Measurements from ENCODE around the gene PAFAH2.

The PAFAH2 gene

GRCh38 chr1:26005434-26006105, 7.7 kb upstream of the PAFAH2 start:
- TF ChIP-seq, protein P1, sequence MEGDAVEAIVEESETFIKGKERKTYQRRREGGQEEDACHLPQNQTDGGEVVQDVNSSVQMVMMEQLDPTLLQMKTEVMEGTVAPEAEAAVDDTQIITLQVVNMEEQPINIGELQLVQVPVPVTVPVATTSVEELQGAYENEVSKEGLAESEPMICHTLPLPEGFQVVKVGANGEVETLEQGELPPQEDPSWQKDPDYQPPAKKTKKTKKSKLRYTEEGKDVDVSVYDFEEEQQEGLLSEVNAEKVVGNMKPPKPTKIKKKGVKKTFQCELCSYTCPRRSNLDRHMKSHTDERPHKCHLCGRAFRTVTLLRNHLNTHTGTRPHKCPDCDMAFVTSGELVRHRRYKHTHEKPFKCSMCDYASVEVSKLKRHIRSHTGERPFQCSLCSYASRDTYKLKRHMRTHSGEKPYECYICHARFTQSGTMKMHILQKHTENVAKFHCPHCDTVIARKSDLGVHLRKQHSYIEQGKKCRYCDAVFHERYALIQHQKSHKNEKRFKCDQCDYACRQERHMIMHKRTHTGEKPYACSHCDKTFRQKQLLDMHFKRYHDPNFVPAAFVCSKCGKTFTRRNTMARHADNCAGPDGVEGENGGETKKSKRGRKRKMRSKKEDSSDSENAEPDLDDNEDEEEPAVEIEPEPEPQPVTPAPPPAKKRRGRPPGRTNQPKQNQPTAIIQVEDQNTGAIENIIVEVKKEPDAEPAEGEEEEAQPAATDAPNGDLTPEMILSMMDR (IDR thresholded peaks at IDR 0.05; ENCODE audit: low read depth, low read length, missing control alignments): no peak
- in situ Hi-C loops (cut with HindIII; ENCODE audit: low sequenced_read_pairs): no loop called here
- no peak overlapping the region for H3K4me3 ChIP-seq (ENCODE audit: low read depth, low read length)
- no peak for DNase-seq (ENCODE audit: low read depth)

DNA sequence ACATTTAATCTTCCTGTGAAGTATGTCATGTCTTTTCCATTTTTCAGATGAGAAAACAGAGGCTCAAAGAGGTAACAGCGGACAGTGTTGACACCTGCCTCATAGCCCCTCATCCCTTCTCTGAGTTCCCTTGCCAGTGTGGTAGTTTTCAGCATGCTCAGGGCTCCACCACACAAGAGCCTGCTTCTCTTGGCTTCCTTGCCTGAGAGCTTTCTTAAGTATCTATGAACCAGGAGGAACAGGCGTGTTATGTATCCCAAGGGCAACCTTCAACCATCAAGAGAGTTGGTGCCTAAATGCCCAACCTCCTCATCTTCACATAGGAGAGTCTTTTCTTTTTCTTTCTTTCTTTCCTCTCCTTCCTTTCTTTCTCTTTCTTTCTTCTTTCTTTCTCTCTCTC, 5.9 kb upstream of the PAFAH2 start:
- H3K4me3 ChIP-seq (ENCODE audit: low read depth, low read length): no peak overlapping the region
- TF ChIP-seq, protein P1 (IDR thresholded peaks at IDR 0.05; ENCODE audit: low read depth, low read length, missing control alignments): no peak
- no peak for DNase-seq (ENCODE audit: low read depth)
- in situ Hi-C loops (cut with HindIII; ENCODE audit: low sequenced_read_pairs): no loop called here

- in situ Hi-C loops (cut with HindIII; ENCODE audit: low sequenced_read_pairs): no loop called here
- DNase-seq (ENCODE audit: low read depth): no peak
- TF ChIP-seq, protein P1 (IDR thresholded peaks at IDR 0.05; ENCODE audit: low read depth, low read length, missing control alignments): no peak
- H3K4me3 ChIP-seq (ENCODE audit: low read depth, low read length): no peak overlapping the region
These were observed 5.4 kb upstream of the PAFAH2 start for GRCh38 chr1:26003262-26003661.

- in situ Hi-C loops (cut with HindIII; ENCODE audit: low sequenced_read_pairs): loop anchor here (5.0 kb wide), 2 partner anchors 102 to 167 kb away; no protein-coding TSS in a partner anchor
- no peak for DNase-seq (ENCODE audit: low read depth)
- TF ChIP-seq, protein P1 (IDR thresholded peaks at IDR 0.05; ENCODE audit: low read depth, low read length, missing control alignments): no peak
- no peak overlapping the region for H3K4me3 ChIP-seq (ENCODE audit: low read depth, low read length)
These were observed 1.4 kb upstream of the PAFAH2 start for GRCh38 chr1:25999041-25999800.

DNA sequence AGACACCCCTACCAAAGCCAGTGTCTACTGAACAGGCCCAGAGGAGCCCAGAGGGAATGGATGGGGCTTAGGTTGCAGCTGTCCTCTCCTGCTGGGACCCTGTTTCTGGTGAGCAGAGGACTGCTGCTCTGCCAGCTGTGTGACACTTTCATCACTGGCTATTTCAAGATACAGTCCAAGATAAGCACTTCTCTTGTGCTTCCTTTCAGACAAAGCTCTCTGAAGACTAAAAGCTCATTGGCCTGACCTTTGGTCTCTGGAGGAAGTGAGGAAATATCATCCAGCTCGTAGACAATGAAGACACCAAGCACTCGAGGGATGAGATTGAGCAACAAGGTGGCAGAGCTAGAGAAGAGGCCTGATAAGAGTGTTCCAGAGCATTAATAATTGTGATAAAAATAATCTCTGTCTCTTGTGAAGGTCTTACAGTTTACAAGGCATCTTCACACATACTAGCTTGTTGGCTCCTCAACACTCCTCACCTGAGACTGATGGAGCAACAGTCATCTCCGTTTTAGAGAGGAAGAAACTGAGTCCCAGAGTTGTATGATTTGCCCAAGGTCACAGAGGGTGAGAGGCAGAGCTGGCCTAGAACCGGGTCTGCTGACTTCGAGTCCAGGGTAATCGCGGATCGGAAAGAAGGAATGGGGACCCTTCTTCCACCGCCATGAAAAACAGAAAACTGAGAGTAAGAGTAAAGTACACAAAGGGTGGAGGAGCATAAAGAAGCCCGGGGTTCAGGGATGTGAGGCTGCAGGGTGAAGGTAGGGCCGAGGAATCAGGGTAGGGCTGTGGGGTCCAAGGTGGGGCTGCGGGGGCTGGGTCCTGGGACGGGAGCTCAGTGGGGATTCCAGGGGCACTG, 666 bp downstream of the PAFAH2 start:
- H3K4me3 ChIP-seq (ENCODE audit: low read depth, low read length): peak overlapping the region; percentile 61
- in situ Hi-C loops (cut with HindIII; ENCODE audit: low sequenced_read_pairs): loop anchor here (5.0 kb wide), 2 partner anchors 100 to 165 kb away; no protein-coding TSS in a partner anchor
- no peak for DNase-seq (ENCODE audit: low read depth)
- TF ChIP-seq, protein P1 (IDR thresholded peaks at IDR 0.05; ENCODE audit: low read depth, low read length, missing control alignments): no peak
